GM12878 (cell line): ENCODE measurements around the gene GKN1. TPM values are rescaled to one million over a fixed set of nuclear protein-coding genes. Genes with fewer than 3 reads are reported as not detected.

Experiments
- ATAC-seq: fragments of 200-7000 bp; cut with Tn5 transposase; 3 replicates; pipeline ENCODE4 v1.9.1; 2020; ENCODE audit warnings: mild to moderate bottlenecking, moderate library complexity
- BruUV-seq: library from RNA; stranded (reverse); fragments of 400-500 nt; replicated peaks from 2 replicates; lab custom pipeline; 2021; lab: Mats Ljungman, UMichigan
- CTCF ChIA-PET: fragments of 300-600 bp; sonication (Branson Sonifier 250); formaldehyde crosslinking; extraction: SDS; loops from one replicate; lab custom pipeline; 2021; ENCODE audit warnings: inconsistent platforms; lab: Yijun Ruan, JAX
- POLR2A ChIA-PET: fragments of 350-600 bp; formaldehyde crosslinking; extraction: SDS; loops from one replicate; lab custom pipeline; 2021; ENCODE audit warnings: inconsistent platforms; lab: Charles Lee
- RAD21 ChIA-PET: fragments of 300-600 bp; sonication (Branson Sonifier 250); formaldehyde crosslinking; loops from one replicate; lab custom pipeline; 2023; ENCODE audit warnings: antibody characterized with exemption; ENCODE audit not compliant: unreplicated experiment; lab: Charles Lee
- SMC1A ChIA-PET: fragments of 300-600 bp; sonication (Branson Sonifier 250); formaldehyde crosslinking; loops from one replicate; lab custom pipeline; 2023; ENCODE audit not compliant: unreplicated experiment, uncharacterized antibody; lab: Charles Lee
- DNase-seq: peaks from one replicate; pipeline ENCODE4 v3.0.0-alpha.2; 2011; ENCODE audit warnings: low read depth, low spot score
- FAIRE-seq: peaks from 3 replicates; lab custom pipeline; 2011; peaks lifted over from hg19 to GRCh38; lab: Jason Lieb, UNC
- H2AFZ ChIP-seq: 2 replicates; pipeline ENCODE4 v1.6.0; 2011; ENCODE audit warnings: low read depth, low read length, control low read depth; ENCODE audit not compliant: control insufficient read depth
- H3K27ac ChIP-seq: 2 replicates; pipeline ENCODE4 v1.5.1; 2011; ENCODE audit warnings: control low read depth; ENCODE audit not compliant: control insufficient read depth, insufficient read depth
- H3K27me3 ChIP-seq, 2 experiments: replicated peaks in 1 of 2; 2 replicates each; pipeline versions ENCODE4 v1.6.0 to v1.6.1; 2011; ENCODE audit warnings: low read length in 1 of 2; ENCODE audit not compliant: control insufficient read depth in 2 of 2, insufficient read depth in 2 of 2
- H3K36me3 ChIP-seq, 2 experiments: 2 replicates each; pipeline ENCODE4 v1.5.1; 2011; ENCODE audit warnings: low read length in 1 of 2; ENCODE audit not compliant: control insufficient read depth in 2 of 2, insufficient read depth in 2 of 2
- H3K4me1 ChIP-seq: 2 replicates; pipeline ENCODE4 v1.6.1; 2011; ENCODE audit warnings: mild to moderate bottlenecking, low read length, moderate library complexity, mixed read lengths; ENCODE audit not compliant: control insufficient read depth, insufficient read depth
- H3K4me2 ChIP-seq: 2 replicates; pipeline ENCODE4 v1.6.0; 2011; ENCODE audit warnings: control low read depth; ENCODE audit not compliant: control insufficient read depth, insufficient read depth
- H3K4me3 ChIP-seq: fragments of 200-600 bp; sonication (generic); 2 replicates; pipeline ENCODE4 v1.5.1; 2016
- H3K79me2 ChIP-seq: 2 replicates; pipeline ENCODE4 v1.6.0; 2011; ENCODE audit warnings: low read length; ENCODE audit not compliant: control insufficient read depth, insufficient read depth
- H3K9ac ChIP-seq: 2 replicates; pipeline ENCODE4 v1.8.0; 2011; ENCODE audit warnings: low read length, control low read depth, mixed read lengths; ENCODE audit not compliant: control insufficient read depth, insufficient read depth
- H3K9me3 ChIP-seq: replicated peaks from 3 replicates; pipeline ENCODE4 v1.5.1; 2011; ENCODE audit warnings: mild to moderate bottlenecking, low read length; ENCODE audit not compliant: control insufficient read depth, insufficient read depth
- H4K20me1 ChIP-seq: 2 replicates; pipeline ENCODE4 v1.6.0; 2011; ENCODE audit not compliant: control insufficient read depth, insufficient read depth
- BCL3 ChIP-seq: IDR thresholded peaks from 2 replicates; pipeline ENCODE4 v1.6.1; 2011; ENCODE audit warnings: borderline replicate concordance, low read depth, mild to moderate bottlenecking, moderate library complexity, low read length; ENCODE audit not compliant: insufficient read depth, poor library complexity, severe bottlenecking
- BMI1 ChIP-seq: fragments of 450-650 bp; IDR thresholded peaks from 2 replicates; pipeline ENCODE4 v1.6.1; 2016; ENCODE audit warnings: mild to moderate bottlenecking, moderate library complexity, borderline replicate concordance
- BRCA1 ChIP-seq: IDR thresholded peaks from 2 replicates; pipeline ENCODE4 v1.6.1; 2011; ENCODE audit warnings: low read depth, low read length, improper control_type of control experiment
- POLR2AphosphoS2 ChIP-seq: IDR thresholded peaks from 2 replicates; pipeline ENCODE4 v1.6.1; 2011; ENCODE audit warnings: low read depth, mild to moderate bottlenecking, low read length, improper control_type of control experiment, moderate library complexity
- RBBP5 ChIP-seq: fragments of 200-600 bp; sonication (generic); conservative IDR thresholded peaks from 2 replicates; pipeline ENCODE4 v1.6.1; 2016
- TAF1 ChIP-seq: IDR thresholded peaks from 2 replicates; pipeline ENCODE4 v1.6.1; 2011; ENCODE audit warnings: mild to moderate bottlenecking, low read depth, low read length, borderline replicate concordance
- ZBED1 ChIP-seq: IDR thresholded peaks from 2 replicates; pipeline ENCODE4 v1.6.1; 2016; ENCODE audit warnings: borderline replicate concordance
- ZNF24 ChIP-seq: fragments of 450-650 bp; IDR thresholded peaks from 2 replicates; pipeline ENCODE4 v1.6.1; 2017; ENCODE audit warnings: antibody characterized with exemption, mild to moderate bottlenecking
- ZNF274 ChIP-seq: IDR thresholded peaks from one replicate; pipeline ENCODE4 v1.8.0; 2011; ENCODE audit not compliant: insufficient read length, insufficient read depth
- WGBS: methylation state at CpG from one replicate; pipeline ENCODE4 v1.1.6; 2016; ENCODE audit warnings: low lambda C conversion rate; ENCODE audit not compliant: insufficient replicate concordance, insufficient coverage; ENCODE audit errors: missing lambda C conversion rate; 5-methylcytosine and 5-hydroxymethylcytosine counted together
- in situ Hi-C: fragments of 300-500 bp; cut with MboI; formaldehyde crosslinking; loops from 9 replicates; pipeline ENCODE4 v1.14.3; 2018; ENCODE audit warnings: mixed read lengths
- intact Hi-C: fragments of 100-400 bp; cut with micrococcal nuclease; formaldehyde crosslinking; loops from one replicate; pipeline ENCODE4 v1.14.2; 2022; ENCODE audit not compliant: unreplicated experiment
- polyA plus RNA-seq, 11 experiments: library from polyadenylated mRNA; depleted of rRNA in 4 of 11; unstranded in 6 of 11; stranded (reverse) in 5 of 11; fragments of >200 nt; fragmentation: Nextera tagmentation in 4 of 11; fragmentation: Illumina TruSeq in 1 of 11; extraction: Ambion mirVana in 4 of 11; extraction: Trizol in 1 of 11; gene quantifications; 1 replicate in 1 of 11; 2 replicates in 10 of 11; pipeline versions ENCODE4 v1.2.1 to v1.2.3, GENCODE V29; 2011 to 2016; ENCODE audit warnings: inconsistent platforms in 2 of 11, missing spikeins in 2 of 11, low read depth in 1 of 11
- total RNA-seq, 4 experiments: library from RNA; depleted of rRNA in 3 of 4; stranded (reverse); fragments of >200 nt in 3 of 4; fragmentation: Illumina TruSeq in 1 of 4; extraction: Trizol in 1 of 4; gene quantifications; 2 replicates each; pipeline versions ENCODE4 v1.2.1 to v1.2.3, GENCODE V29; 2013 to 2021
- TF ChIP-seq, protein P1 (sequence below): fragments of 450-650 bp; IDR thresholded peaks from 2 replicates; pipeline ENCODE4 v1.6.1; 2016; ENCODE audit warnings: mild to moderate bottlenecking, moderate library complexity, borderline replicate concordance

The GKN1 gene
- total and polyA plus RNA-seq, 10 of the 15 experiments (the other 5 are each of a cell fraction or from before 2014, with no cell fraction given), result not detected

DNA sequence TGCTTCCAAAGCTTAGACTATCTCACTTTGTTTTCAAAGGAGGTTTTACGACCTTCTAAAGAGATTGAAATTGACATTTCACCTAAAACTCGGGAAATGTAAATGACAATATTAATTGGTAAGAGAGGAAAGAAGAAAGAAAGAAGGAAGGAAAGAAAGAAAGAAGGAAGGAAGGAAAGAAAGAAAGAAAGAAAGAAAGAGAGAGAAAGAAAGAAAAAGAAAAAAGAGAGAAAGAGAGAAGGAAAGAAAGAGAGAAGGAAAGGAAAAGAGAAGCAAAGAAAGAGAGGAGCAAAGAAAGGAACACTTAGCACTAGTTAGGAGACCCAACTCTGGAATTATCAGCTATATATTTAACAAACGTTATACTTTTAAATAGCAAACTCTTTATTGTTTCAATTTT lies 3.7 kb downstream of the GKN1 start:
- intact Hi-C loops (no loop called here), in situ Hi-C loops (no loop called here)
- H4K20me1 ChIP-seq, result no peaks in the 10 kb centered on the region
- H3K27me3 ChIP-seq, result peaks cover 0 to 5% of the 10 kb centered on the region in 2 experiments; a peak in 1 of 4 replicates
- ATAC-seq (no peak), FAIRE-seq (no peak), DNase-seq (no peak)
- H3K36me3 ChIP-seq, result no peaks in the 10 kb centered on the region
- ChIA-PET CTCF (interaction anchor here (0.7 kb wide), 1 partner anchor 232 kb away, joined by 4 read pairs; no protein-coding TSS in a partner anchor), RAD21 (no interaction called here), POLR2A (no interaction called here), SMC1A (no interaction called here)
- H3K4me1 ChIP-seq, result no peaks in the 10 kb centered on the region
- no TSS peak for BruUV-seq
- WGBS, result 19% methylated on average over 3 of the region's 3 CpGs
- H3K4me2 ChIP-seq, result no peak overlapping the region
- H3K27ac ChIP-seq, result no peak overlapping the region
- H3K79me2 ChIP-seq, result no peaks in the 10 kb centered on the region
- H3K9ac ChIP-seq, result no peak overlapping the region
- H2AFZ ChIP-seq, result no peak overlapping the region
- H3K4me3 ChIP-seq, result no peak overlapping the region
- no peaks in the 10 kb centered on the region for H3K9me3 ChIP-seq
- no peak for TF ChIP-seq BRCA1
- no peak for TF ChIP-seq ZNF274
- no peak for TF ChIP-seq POLR2AphosphoS2
- no peak for TF ChIP-seq RBBP5
- TF ChIP-seq, protein P1, sequence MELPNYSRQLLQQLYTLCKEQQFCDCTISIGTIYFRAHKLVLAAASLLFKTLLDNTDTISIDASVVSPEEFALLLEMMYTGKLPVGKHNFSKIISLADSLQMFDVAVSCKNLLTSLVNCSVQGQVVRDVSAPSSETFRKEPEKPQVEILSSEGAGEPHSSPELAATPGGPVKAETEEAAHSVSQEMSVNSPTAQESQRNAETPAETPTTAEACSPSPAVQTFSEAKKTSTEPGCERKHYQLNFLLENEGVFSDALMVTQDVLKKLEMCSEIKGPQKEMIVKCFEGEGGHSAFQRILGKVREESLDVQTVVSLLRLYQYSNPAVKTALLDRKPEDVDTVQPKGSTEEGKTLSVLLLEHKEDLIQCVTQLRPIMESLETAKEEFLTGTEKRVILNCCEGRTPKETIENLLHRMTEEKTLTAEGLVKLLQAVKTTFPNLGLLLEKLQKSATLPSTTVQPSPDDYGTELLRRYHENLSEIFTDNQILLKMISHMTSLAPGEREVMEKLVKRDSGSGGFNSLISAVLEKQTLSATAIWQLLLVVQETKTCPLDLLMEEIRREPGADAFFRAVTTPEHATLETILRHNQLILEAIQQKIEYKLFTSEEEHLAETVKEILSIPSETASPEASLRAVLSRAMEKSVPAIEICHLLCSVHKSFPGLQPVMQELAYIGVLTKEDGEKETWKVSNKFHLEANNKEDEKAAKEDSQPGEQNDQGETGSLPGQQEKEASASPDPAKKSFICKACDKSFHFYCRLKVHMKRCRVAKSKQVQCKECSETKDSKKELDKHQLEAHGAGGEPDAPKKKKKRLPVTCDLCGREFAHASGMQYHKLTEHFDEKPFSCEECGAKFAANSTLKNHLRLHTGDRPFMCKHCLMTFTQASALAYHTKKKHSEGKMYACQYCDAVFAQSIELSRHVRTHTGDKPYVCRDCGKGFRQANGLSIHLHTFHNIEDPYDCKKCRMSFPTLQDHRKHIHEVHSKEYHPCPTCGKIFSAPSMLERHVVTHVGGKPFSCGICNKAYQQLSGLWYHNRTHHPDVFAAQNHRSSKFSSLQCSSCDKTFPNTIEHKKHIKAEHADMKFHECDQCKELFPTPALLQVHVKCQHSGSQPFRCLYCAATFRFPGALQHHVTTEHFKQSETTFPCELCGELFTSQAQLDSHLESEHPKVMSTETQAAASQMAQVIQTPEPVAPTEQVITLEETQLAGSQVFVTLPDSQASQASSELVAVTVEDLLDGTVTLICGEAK, result no peak
- TF ChIP-seq ZNF24, result no peak
- TF ChIP-seq BMI1, result no peak
- TF ChIP-seq BCL3, result no peak
- no peak for TF ChIP-seq ZBED1
- no peak for TF ChIP-seq TAF1
